KOPT-K1 (cell line): ENCODE data around the gene CNPPD1.
A peak's percentile ranks its signal among the peaks of the same experiment; 100 is the strongest.

ENCODE experiments used
- H3K27ac ChIP-seq: fragments of 200-600 bp; sonication (generic); 2 replicates; pipeline ENCODE4 v1.5.1; 2016; ENCODE audit warnings: antibody characterized with exemption, mild to moderate bottlenecking, low read depth, low read length; ENCODE audit not compliant: poor library complexity, severe bottlenecking
- H3K36me3 ChIP-seq: fragments of 200-600 bp; sonication (generic); 2 replicates; pipeline ENCODE4 v1.5.1; 2017; ENCODE audit warnings: antibody characterized with exemption, mild to moderate bottlenecking, low read length, moderate library complexity; ENCODE audit not compliant: insufficient read depth
- H3K9me3 ChIP-seq: fragments of 200-600 bp; sonication (generic); 2 replicates; pipeline ENCODE4 v1.5.1; 2017; ENCODE audit warnings: antibody characterized with exemption, low read length, mild to moderate bottlenecking; ENCODE audit not compliant: insufficient read depth, poor library complexity, severe bottlenecking

CNPPD1 gene

GRCh38 chr2:219163156-219163555 is 13.6 kb downstream of the CNPPD1 start:
- H3K36me3 ChIP-seq, result peaks cover 1% of the 10 kb centered on the region; the same call in 1 of the 2 replicates
- H3K27ac ChIP-seq, result no peak overlapping the region
- no peaks in the 10 kb centered on the region for H3K9me3 ChIP-seq

- H3K9me3 ChIP-seq, result no peaks in the 10 kb centered on the region
- H3K36me3 ChIP-seq, result peaks cover 21% of the 10 kb centered on the region
- H3K27ac ChIP-seq, result peak overlapping the region; percentile 84
Observed at GRCh38 chr2:219161097-219161496, 15.6 kb downstream of the CNPPD1 start.

GRCh38 chr2:219160186-219161017 is 16.3 kb downstream of the CNPPD1 start, which contains the start of gene NHEJ1:
Gene NHEJ1, minus strand, starts transcription at chr2:219160815. Its CDS starts 2,453 bp downstream, at chr2:219158362.
- H3K36me3 ChIP-seq, result peaks cover 21% of the 10 kb centered on the region
- H3K27ac ChIP-seq, result peak within 1 kb of the TSS; percentile 84
- H3K9me3 ChIP-seq, result no peaks in the 10 kb centered on the region

- H3K36me3 ChIP-seq, result peaks cover 21% of the 10 kb centered on the region
- H3K9me3 ChIP-seq, result no peaks in the 10 kb centered on the region
- peak overlapping the region; percentile 84 for H3K27ac ChIP-seq
Observed at GRCh38 chr2:219159771-219160185, 16.9 kb downstream of the CNPPD1 start.

GRCh38 chr2:219158586-219158985 is 18.1 kb downstream of the CNPPD1 start:
- Histone ChIP-seq H3K9me3 (no peaks in the 10 kb centered on the region), H3K36me3 (peaks cover 29% of the 10 kb centered on the region), H3K27ac (no peak overlapping the region)

GRCh38 chr2:219158025-219158424 is 18.7 kb downstream of the CNPPD1 start:
- Histone ChIP-seq H3K27ac (no peak overlapping the region), H3K9me3 (no peaks in the 10 kb centered on the region), H3K36me3 (peaks cover 33% of the 10 kb centered on the region)

- no peak overlapping the region for H3K27ac ChIP-seq
Observed at GRCh38 chr2:219157396-219157795, 19.3 kb downstream of the CNPPD1 start.

GRCh38 chr2:219155054-219155644 is 21.6 kb downstream of the CNPPD1 start:
- no peaks in the 10 kb centered on the region for H3K9me3 ChIP-seq
- H3K36me3 ChIP-seq, result peaks cover 39% of the 10 kb centered on the region
- no peak overlapping the region for H3K27ac ChIP-seq

More at GRCh38 chr2:219157396-219157795, 19.3 kb downstream of the CNPPD1 start:
- H3K9me3 ChIP-seq, result no peaks in the 10 kb centered on the region
- peaks cover 33% of the 10 kb centered on the region for H3K36me3 ChIP-seq

- Histone ChIP-seq H3K27ac (no peak overlapping the region), H3K9me3 (no peaks in the 10 kb centered on the region), H3K36me3 (peaks cover 57% of the 10 kb centered on the region)
Observed at GRCh38 chr2:219149667-219150066, 27.1 kb downstream of the CNPPD1 start.

GRCh38 chr2:219142329-219142728 is 34.4 kb downstream of the CNPPD1 start:
- Histone ChIP-seq H3K9me3 (no peaks in the 10 kb centered on the region), H3K27ac (no peak overlapping the region)

GRCh38 chr2:219140722-219141121 is 36.0 kb downstream of the CNPPD1 start:
- no peak overlapping the region for H3K27ac ChIP-seq
- H3K9me3 ChIP-seq, result no peaks in the 10 kb centered on the region
- H3K36me3 ChIP-seq, result peaks cover 52% of the 10 kb centered on the region

More at GRCh38 chr2:219142329-219142728, 34.4 kb downstream of the CNPPD1 start:
- peaks cover 68% of the 10 kb centered on the region for H3K36me3 ChIP-seq

GRCh38 chr2:219133976-219134375 is 42.7 kb downstream of the CNPPD1 start:
- Histone ChIP-seq H3K27ac (no peak overlapping the region), H3K36me3 (no peaks in the 10 kb centered on the region), H3K9me3 (no peaks in the 10 kb centered on the region)

- no peaks in the 10 kb centered on the region for H3K36me3 ChIP-seq
- H3K27ac ChIP-seq, result no peak overlapping the region
- no peaks in the 10 kb centered on the region for H3K9me3 ChIP-seq
Observed at GRCh38 chr2:219131744-219132143, 45.0 kb downstream of the CNPPD1 start.

- Histone ChIP-seq H3K27ac (no peak overlapping the region), H3K9me3 (no peaks in the 10 kb centered on the region), H3K36me3 (no peaks in the 10 kb centered on the region)
Observed at GRCh38 chr2:219131327-219131726, 45.4 kb downstream of the CNPPD1 start.

GRCh38 chr2:219129589-219129988 is 47.1 kb downstream of the CNPPD1 start:
- Histone ChIP-seq H3K27ac (no peak overlapping the region), H3K9me3 (no peaks in the 10 kb centered on the region), H3K36me3 (no peaks in the 10 kb centered on the region)
